Choroid plexus epithelial cell (primary cell): ENCODE measurements around the gene NECTIN2.

Experiments used
- DNase-seq: peaks from one replicate; pipeline ENCODE4 v3.0.0-alpha.2; 2010; ENCODE audit warnings: low read depth
- H3K4me3 ChIP-seq: 2 replicates; pipeline ENCODE4 v1.5.1; 2011; ENCODE audit warnings: low read depth, mild to moderate bottlenecking, control low read depth, low read length, moderate library complexity
- TF ChIP-seq, protein P1 (sequence below): conservative IDR thresholded peaks from 2 replicates; pipeline ENCODE4 v1.5.1; 2011; ENCODE audit warnings: low read depth, mild to moderate bottlenecking, control low read depth, inconsistent platforms, low read length, moderate library complexity

Gene NECTIN2

DNA sequence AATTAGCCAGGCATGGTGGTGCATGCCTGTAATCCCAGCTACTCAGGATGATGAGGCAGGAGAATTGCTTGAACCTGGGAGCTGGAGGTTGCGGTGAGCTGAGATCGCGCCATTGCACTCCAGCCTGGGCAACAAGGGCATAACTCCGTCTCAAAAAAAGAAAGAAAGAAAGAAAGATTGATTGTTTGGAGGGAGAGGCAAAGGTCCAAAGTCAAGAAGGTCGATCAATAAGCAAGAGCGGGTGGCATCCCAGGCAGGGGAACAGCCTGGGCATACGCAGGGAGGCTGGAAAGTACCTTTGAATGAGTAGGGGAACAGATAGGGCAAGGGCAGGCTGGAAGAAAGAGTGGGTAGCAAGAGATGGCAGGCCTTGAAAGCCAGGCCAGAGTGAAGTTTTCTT lies 84.0 kb downstream of the NECTIN2 start:
- H3K4me3 ChIP-seq: no peak overlapping the region
- TF ChIP-seq, protein P1, sequence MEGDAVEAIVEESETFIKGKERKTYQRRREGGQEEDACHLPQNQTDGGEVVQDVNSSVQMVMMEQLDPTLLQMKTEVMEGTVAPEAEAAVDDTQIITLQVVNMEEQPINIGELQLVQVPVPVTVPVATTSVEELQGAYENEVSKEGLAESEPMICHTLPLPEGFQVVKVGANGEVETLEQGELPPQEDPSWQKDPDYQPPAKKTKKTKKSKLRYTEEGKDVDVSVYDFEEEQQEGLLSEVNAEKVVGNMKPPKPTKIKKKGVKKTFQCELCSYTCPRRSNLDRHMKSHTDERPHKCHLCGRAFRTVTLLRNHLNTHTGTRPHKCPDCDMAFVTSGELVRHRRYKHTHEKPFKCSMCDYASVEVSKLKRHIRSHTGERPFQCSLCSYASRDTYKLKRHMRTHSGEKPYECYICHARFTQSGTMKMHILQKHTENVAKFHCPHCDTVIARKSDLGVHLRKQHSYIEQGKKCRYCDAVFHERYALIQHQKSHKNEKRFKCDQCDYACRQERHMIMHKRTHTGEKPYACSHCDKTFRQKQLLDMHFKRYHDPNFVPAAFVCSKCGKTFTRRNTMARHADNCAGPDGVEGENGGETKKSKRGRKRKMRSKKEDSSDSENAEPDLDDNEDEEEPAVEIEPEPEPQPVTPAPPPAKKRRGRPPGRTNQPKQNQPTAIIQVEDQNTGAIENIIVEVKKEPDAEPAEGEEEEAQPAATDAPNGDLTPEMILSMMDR: no peak
- DNase-seq: no peak

DNA sequence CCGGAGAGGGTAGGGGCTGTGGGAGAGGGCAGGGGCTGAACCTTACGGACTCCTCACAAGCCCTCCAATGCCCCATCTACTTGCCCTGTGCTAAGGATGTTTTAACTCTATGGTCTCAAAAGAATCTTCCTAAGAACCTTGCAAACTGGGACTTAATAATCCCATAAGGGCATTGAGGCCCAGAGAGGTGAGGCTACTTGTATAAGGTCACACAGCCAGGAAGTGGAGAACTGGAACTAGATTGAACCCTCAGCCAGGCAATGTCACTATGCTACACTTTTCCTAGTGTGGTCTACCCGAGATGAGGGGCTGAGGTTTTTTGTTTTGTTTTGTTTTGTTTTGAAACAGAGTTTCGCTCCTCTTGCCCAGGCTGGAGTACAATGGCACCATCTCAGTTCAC lies 85.4 kb downstream of the NECTIN2 start:
- no peak overlapping the region for H3K4me3 ChIP-seq
- no peak for DNase-seq
- TF ChIP-seq, protein P1: no peak
